DOHH2 (cell line): ENCODE data around the gene PRKCQ.

ENCODE experiments used
- H3F3A ChIP-seq: fragments of 200-600 bp; sonication (generic), shearing (Covaris generic); 2 replicates; pipeline ENCODE4 v1.6.0; 2016; ENCODE audit warnings: antibody characterized with exemption, mild to moderate bottlenecking; ENCODE audit not compliant: control insufficient read depth, insufficient read depth
- H3K27ac ChIP-seq: fragments of 200-600 bp; sonication (generic); 2 replicates; pipeline ENCODE4 v1.5.1; 2014; ENCODE audit warnings: low read depth, mild to moderate bottlenecking, low read length, moderate library complexity
- H3K27me3 ChIP-seq: fragments of 200-600 bp; sonication (generic); 2 replicates; pipeline ENCODE4 v1.6.1; 2014; ENCODE audit warnings: mild to moderate bottlenecking, low read length, mixed read lengths; ENCODE audit not compliant: control insufficient read depth
- H3K36me3 ChIP-seq: fragments of 200-600 bp; sonication (generic); 2 replicates; pipeline ENCODE4 v1.6.1; 2014; ENCODE audit warnings: mild to moderate bottlenecking, low read length, moderate library complexity, mixed read lengths; ENCODE audit not compliant: control insufficient read depth
- H3K4me1 ChIP-seq: fragments of 200-600 bp; sonication (generic); 2 replicates; pipeline ENCODE4 v1.6.1; 2014; ENCODE audit warnings: mild to moderate bottlenecking, low read length, mixed read lengths; ENCODE audit not compliant: control insufficient read depth
- H3K4me2 ChIP-seq: fragments of 200-600 bp; sonication (generic); 2 replicates; pipeline ENCODE4 v1.6.0; 2014; ENCODE audit warnings: mild to moderate bottlenecking, low read length, moderate library complexity
- H3K4me3 ChIP-seq: fragments of 200-600 bp; sonication (generic); 2 replicates; pipeline ENCODE4 v1.5.1; 2014; ENCODE audit warnings: mild to moderate bottlenecking, low read length, mixed read lengths
- H3K79me2 ChIP-seq: fragments of 200-600 bp; sonication (generic); 2 replicates; pipeline ENCODE4 v1.6.1; 2014; ENCODE audit warnings: mild to moderate bottlenecking, low read length, mixed read lengths; ENCODE audit not compliant: control insufficient read depth
- H3K9me2 ChIP-seq: fragments of 200-600 bp; sonication (generic); replicated peaks from 2 replicates; pipeline ENCODE4 v1.6.1; 2014; ENCODE audit warnings: mild to moderate bottlenecking, low read length, mixed read lengths; ENCODE audit not compliant: control insufficient read depth
- H3K9me3 ChIP-seq: fragments of 200-600 bp; sonication (generic); 2 replicates; pipeline ENCODE4 v1.6.1; 2014; ENCODE audit warnings: antibody characterized with exemption, low read length, mixed read lengths; ENCODE audit not compliant: control insufficient read depth, insufficient read depth
- H4K20me1 ChIP-seq: fragments of 200-600 bp; sonication (generic); 2 replicates; pipeline ENCODE4 v1.6.0; 2014; ENCODE audit warnings: low read depth, mild to moderate bottlenecking, antibody characterized with exemption, low read length, moderate library complexity; ENCODE audit not compliant: control insufficient read depth, insufficient read depth
- EZH2phosphoT487 ChIP-seq: fragments of 200-600 bp; sonication (generic); IDR thresholded peaks from 2 replicates; pipeline ENCODE4 v1.6.1; 2017; ENCODE audit warnings: borderline replicate concordance, mild to moderate bottlenecking, antibody characterized with exemption, low read length, moderate library complexity, mixed read lengths
- TF ChIP-seq, protein P1 (sequence below): fragments of 200-600 bp; sonication (generic); IDR thresholded peaks from one replicate; pipeline ENCODE4 v1.5.1; 2014; ENCODE audit warnings: antibody characterized with exemption, mild to moderate bottlenecking, low read depth, low read length; ENCODE audit not compliant: poor library complexity, severe bottlenecking

The PRKCQ gene

GRCh38 chr10:6401558-6402348 lies 178.3 kb downstream of the PRKCQ start:
- H3K9me3 ChIP-seq: no peaks in the 10 kb centered on the region
- H3K79me2 ChIP-seq: no peaks in the 10 kb centered on the region
- peak overlapping the region; percentile 69 for H3K4me3 ChIP-seq
- H3K27ac ChIP-seq: peak overlapping the region; percentile 5; the same call in 1 of the 2 replicates
- 0 out of 2 replicates have a peak, but pooled peaks cover 3% of the 10 kb centered on the region for H3K27me3 ChIP-seq
- H3K9me2 ChIP-seq: no peaks in the 10 kb centered on the region
- no peak for TF ChIP-seq EZH2phosphoT487
- TF ChIP-seq, protein P1, sequence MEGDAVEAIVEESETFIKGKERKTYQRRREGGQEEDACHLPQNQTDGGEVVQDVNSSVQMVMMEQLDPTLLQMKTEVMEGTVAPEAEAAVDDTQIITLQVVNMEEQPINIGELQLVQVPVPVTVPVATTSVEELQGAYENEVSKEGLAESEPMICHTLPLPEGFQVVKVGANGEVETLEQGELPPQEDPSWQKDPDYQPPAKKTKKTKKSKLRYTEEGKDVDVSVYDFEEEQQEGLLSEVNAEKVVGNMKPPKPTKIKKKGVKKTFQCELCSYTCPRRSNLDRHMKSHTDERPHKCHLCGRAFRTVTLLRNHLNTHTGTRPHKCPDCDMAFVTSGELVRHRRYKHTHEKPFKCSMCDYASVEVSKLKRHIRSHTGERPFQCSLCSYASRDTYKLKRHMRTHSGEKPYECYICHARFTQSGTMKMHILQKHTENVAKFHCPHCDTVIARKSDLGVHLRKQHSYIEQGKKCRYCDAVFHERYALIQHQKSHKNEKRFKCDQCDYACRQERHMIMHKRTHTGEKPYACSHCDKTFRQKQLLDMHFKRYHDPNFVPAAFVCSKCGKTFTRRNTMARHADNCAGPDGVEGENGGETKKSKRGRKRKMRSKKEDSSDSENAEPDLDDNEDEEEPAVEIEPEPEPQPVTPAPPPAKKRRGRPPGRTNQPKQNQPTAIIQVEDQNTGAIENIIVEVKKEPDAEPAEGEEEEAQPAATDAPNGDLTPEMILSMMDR: peak; percentile 74
- H3F3A ChIP-seq: 0 out of 2 replicates have a peak, but pooled peaks cover 2% of the 10 kb centered on the region
- peaks cover 42% of the 10 kb centered on the region for H3K4me1 ChIP-seq
- peak overlapping the region; percentile 83 for H3K4me2 ChIP-seq
- no peaks in the 10 kb centered on the region for H4K20me1 ChIP-seq
- H3K36me3 ChIP-seq: no peaks in the 10 kb centered on the region

DNA sequence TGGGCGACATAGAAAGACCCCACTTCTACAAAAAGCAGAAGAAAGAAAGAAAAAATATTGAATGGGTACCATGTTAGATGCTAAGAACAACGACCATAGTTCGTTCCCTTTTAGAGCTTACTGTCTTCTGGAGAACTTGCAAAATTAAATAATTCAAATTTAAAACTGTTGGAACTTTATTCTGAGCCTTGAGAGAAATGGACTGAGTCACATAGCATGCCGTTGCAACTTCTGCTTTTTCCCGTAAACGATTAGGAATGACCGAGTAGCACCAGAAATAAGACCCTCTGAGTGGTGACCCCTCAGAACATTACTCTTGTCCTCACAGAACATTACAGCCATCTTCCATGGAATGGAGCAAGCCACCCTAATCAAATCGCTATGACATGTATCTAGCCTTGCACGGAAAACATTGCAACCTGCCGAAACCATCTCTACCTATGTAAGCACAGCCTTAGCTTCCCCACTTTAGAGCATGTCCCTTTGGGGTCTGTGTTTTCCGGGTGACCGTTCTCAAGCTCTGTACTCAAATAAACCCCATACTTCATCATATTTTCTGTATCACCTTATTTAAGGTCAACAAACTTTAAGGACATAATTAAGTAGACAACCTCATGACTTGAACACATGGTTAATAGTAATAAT lies 179.1 kb downstream of the PRKCQ start:
- Histone ChIP-seq H3F3A (0 out of 2 replicates have a peak, but pooled peaks cover 5% of the 10 kb centered on the region), H3K9me2 (no peaks in the 10 kb centered on the region), H3K9me3 (no peaks in the 10 kb centered on the region), H4K20me1 (no peaks in the 10 kb centered on the region), H3K4me2 (peak overlapping the region; percentile 83), H3K36me3 (no peaks in the 10 kb centered on the region), H3K27me3 (no peaks in the 10 kb centered on the region), H3K79me2 (no peaks in the 10 kb centered on the region), H3K4me3 (peak overlapping the region; percentile 69), H3K4me1 (peaks cover 41% of the 10 kb centered on the region), H3K27ac (peak overlapping the region; percentile 5; the same call in 1 of the 2 replicates)
- TF ChIP-seq EZH2phosphoT487: no peak
- TF ChIP-seq, protein P1: no peak

DNA sequence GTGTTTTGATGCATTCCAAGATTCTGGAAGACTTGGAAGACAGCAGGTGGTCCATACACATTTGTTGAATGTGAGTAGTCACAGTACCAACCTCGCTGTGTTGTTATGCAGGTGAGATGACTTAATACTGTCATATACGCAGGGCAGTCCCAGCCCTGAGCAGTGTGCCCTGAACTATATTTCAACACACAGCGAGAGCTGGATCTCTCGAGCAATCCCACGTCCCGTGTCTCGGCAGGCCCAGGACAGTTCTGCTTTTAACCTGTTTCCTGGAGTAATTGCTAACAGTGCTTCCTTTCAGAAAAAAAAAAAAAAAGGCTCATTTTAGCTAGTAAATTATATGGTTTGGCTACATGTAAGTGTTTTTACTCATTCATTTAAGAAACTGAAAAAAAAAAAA lies 179.7 kb downstream of the PRKCQ start:
- Histone ChIP-seq H3K4me1 (peaks cover 39% of the 10 kb centered on the region), H3K9me2 (no peaks in the 10 kb centered on the region)

More for the DNA sequence above, 179.7 kb downstream of the PRKCQ start:
- Histone ChIP-seq H4K20me1 (no peaks in the 10 kb centered on the region), H3K36me3 (no peaks in the 10 kb centered on the region), H3K27ac (no peak overlapping the region), H3K27me3 (no peaks in the 10 kb centered on the region), H3K4me3 (peak overlapping the region; percentile 69), H3K4me2 (peak overlapping the region; percentile 83), H3K9me3 (no peaks in the 10 kb centered on the region), H3F3A (0 out of 2 replicates have a peak, but pooled peaks cover 5% of the 10 kb centered on the region), H3K79me2 (no peaks in the 10 kb centered on the region)
- TF ChIP-seq, protein P1: no peak
- no peak for TF ChIP-seq EZH2phosphoT487
